DND-41 (cell line): ENCODE results near the gene KCNH2.
A peak's percentile ranks its signal among the peaks of the same experiment; 100 is the strongest.

ENCODE experiments used
- ATAC-seq: fragments of 200-7000 bp; cut with Tn5 transposase; 3 replicates; pipeline ENCODE4 v1.9.1; 2021; ENCODE audit warnings: low read depth; ENCODE audit not compliant: insufficient read depth
- DNase-seq: peaks from one replicate; pipeline ENCODE4 v3.0.0-alpha.2; 2020
- H2AFZ ChIP-seq: 2 replicates; pipeline ENCODE4 v1.6.0; 2012; ENCODE audit warnings: low read depth, low read length
- H3K27ac ChIP-seq: 2 replicates; pipeline ENCODE4 v1.5.1; 2012; ENCODE audit warnings: low read length, inconsistent platforms
- H3K27me3 ChIP-seq: fragments of 200-600 bp; sonication (generic); 2 replicates; pipeline ENCODE4 v1.6.0; 2012; ENCODE audit warnings: low read length, mild to moderate bottlenecking, inconsistent platforms; ENCODE audit not compliant: insufficient read depth, poor library complexity
- H3K36me3 ChIP-seq: 2 replicates; pipeline ENCODE4 v1.5.1; 2012; ENCODE audit warnings: low read length, inconsistent platforms; ENCODE audit not compliant: insufficient read depth
- H3K4me1 ChIP-seq: 2 replicates; pipeline ENCODE4 v1.5.1; 2012; ENCODE audit warnings: mild to moderate bottlenecking, low read length; ENCODE audit not compliant: insufficient read depth
- H3K4me2 ChIP-seq: 2 replicates; pipeline ENCODE4 v1.6.0; 2012; ENCODE audit warnings: mild to moderate bottlenecking, moderate library complexity, low read length, inconsistent platforms; ENCODE audit not compliant: insufficient read depth
- H3K4me3 ChIP-seq, 2 experiments: fragments of 200-600 bp in 1 of 2; shearing (Covaris generic) in 1 of 2; 2 replicates each; pipeline ENCODE4 v1.5.1; 2012 to 2016; ENCODE audit warnings: inconsistent platforms in 2 of 2, low read length in 2 of 2, mild to moderate bottlenecking in 2 of 2, low read depth in 1 of 2, moderate library complexity in 1 of 2
- H3K79me2 ChIP-seq: 2 replicates; pipeline ENCODE4 v1.6.0; 2012; ENCODE audit warnings: low read length, inconsistent platforms; ENCODE audit not compliant: insufficient read depth
- H3K9ac ChIP-seq: 2 replicates; pipeline ENCODE4 v1.6.0; 2012; ENCODE audit warnings: low read depth, mild to moderate bottlenecking, inconsistent platforms, low read length, moderate library complexity
- H3K9me3 ChIP-seq: 2 replicates; pipeline ENCODE4 v1.5.1; 2012; ENCODE audit warnings: low read length, moderate library complexity, mild to moderate bottlenecking, inconsistent platforms; ENCODE audit not compliant: insufficient read depth, severe bottlenecking
- H4K20me1 ChIP-seq: 2 replicates; pipeline ENCODE4 v1.6.0; 2012; ENCODE audit warnings: low read length; ENCODE audit not compliant: insufficient read depth
- EZH2 ChIP-seq: IDR thresholded peaks from 3 replicates; pipeline ENCODE4 v1.6.1; 2012; ENCODE audit warnings: borderline replicate concordance, low read depth, mild to moderate bottlenecking, moderate library complexity, low read length, inconsistent platforms; ENCODE audit not compliant: severe bottlenecking
- TF ChIP-seq, protein P1 (sequence below): IDR thresholded peaks from 2 replicates; pipeline ENCODE4 v1.5.1; 2012; ENCODE audit warnings: borderline replicate concordance, low read length, moderate library complexity, mild to moderate bottlenecking; ENCODE audit not compliant: poor library complexity, severe bottlenecking; ENCODE audit errors: extremely low read depth

The KCNH2 gene

DNA sequence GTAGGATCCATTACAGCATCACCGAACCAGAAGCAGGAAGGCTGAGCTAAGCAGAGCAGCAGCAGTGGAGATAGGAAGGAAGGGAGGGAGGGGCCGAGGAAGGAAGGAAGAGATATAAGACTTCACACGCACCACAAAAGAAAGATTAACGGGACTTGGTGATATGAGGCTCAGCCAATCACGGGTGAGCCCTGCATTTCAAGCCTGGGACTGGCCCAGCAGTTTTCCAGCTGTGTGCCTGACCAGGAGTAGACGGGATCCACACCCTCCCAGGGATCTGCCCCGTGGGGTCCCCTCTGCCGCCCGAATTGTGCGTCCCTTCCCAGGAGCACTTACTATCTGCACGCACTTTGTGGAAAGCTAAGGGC, 30.0 kb upstream of the KCNH2 start:
- DNase-seq (peak; percentile 43), ATAC-seq (peak; percentile 55)
- Histone ChIP-seq H2AFZ (peak overlapping the region; percentile 64), H3K36me3 (no peaks in the 10 kb centered on the region), H3K4me3 (peak overlapping the region; percentile 18 to 59; a peak in 3 of 4 replicates), H3K4me2 (peak overlapping the region; percentile 67), H3K27ac (peak overlapping the region; percentile 57), H3K79me2 (no peaks in the 10 kb centered on the region), H3K27me3 (no peaks in the 10 kb centered on the region), H3K9me3 (no peaks in the 10 kb centered on the region), H4K20me1 (no peaks in the 10 kb centered on the region), H3K4me1 (peaks cover 25% of the 10 kb centered on the region), H3K9ac (peak overlapping the region; percentile 72)
- TF ChIP-seq EZH2, result no peak
- TF ChIP-seq, protein P1, sequence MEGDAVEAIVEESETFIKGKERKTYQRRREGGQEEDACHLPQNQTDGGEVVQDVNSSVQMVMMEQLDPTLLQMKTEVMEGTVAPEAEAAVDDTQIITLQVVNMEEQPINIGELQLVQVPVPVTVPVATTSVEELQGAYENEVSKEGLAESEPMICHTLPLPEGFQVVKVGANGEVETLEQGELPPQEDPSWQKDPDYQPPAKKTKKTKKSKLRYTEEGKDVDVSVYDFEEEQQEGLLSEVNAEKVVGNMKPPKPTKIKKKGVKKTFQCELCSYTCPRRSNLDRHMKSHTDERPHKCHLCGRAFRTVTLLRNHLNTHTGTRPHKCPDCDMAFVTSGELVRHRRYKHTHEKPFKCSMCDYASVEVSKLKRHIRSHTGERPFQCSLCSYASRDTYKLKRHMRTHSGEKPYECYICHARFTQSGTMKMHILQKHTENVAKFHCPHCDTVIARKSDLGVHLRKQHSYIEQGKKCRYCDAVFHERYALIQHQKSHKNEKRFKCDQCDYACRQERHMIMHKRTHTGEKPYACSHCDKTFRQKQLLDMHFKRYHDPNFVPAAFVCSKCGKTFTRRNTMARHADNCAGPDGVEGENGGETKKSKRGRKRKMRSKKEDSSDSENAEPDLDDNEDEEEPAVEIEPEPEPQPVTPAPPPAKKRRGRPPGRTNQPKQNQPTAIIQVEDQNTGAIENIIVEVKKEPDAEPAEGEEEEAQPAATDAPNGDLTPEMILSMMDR, result peak; percentile 4

DNA sequence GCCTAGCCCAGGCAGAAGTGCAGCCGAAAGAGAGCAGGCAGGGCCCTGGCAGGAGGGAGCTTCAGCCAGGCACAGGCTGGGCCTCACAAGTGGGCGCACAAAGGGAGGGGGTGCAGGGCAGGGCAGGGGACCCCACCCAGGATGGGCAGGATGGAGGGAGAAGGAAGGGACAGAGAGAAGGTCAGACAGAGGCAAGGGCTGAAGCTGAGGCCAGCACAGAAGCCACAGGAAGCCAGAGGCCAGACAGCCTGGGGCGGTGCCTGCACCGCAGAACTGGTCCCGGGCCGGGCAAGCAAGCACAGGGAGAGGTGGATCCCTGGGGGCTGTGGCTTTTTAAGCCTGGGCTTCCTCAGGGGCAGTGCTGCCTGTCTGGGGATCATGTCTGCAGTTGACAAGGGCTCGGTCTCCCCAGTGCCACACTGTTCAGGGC, 29.4 kb upstream of the KCNH2 start:
- H3K4me2 ChIP-seq, result peak overlapping the region; percentile 67
- no peaks in the 10 kb centered on the region for H3K79me2 ChIP-seq
- DNase-seq, result no peak
- H3K4me3 ChIP-seq, result peak overlapping the region in 1 of 2 experiments; percentile 59; a peak in 2 of 4 replicates
- no peaks in the 10 kb centered on the region for H3K27me3 ChIP-seq
- peaks cover 25% of the 10 kb centered on the region for H3K4me1 ChIP-seq
- H3K36me3 ChIP-seq, result no peaks in the 10 kb centered on the region
- no peaks in the 10 kb centered on the region for H4K20me1 ChIP-seq
- no peak for ATAC-seq
- H3K27ac ChIP-seq, result no peak overlapping the region
- H3K9ac ChIP-seq, result peak overlapping the region; percentile 72; the same call in 1 of the 2 replicates
- no peaks in the 10 kb centered on the region for H3K9me3 ChIP-seq
- H2AFZ ChIP-seq, result no peak overlapping the region
- TF ChIP-seq, protein P1, result no peak
- no peak for TF ChIP-seq EZH2

DNA sequence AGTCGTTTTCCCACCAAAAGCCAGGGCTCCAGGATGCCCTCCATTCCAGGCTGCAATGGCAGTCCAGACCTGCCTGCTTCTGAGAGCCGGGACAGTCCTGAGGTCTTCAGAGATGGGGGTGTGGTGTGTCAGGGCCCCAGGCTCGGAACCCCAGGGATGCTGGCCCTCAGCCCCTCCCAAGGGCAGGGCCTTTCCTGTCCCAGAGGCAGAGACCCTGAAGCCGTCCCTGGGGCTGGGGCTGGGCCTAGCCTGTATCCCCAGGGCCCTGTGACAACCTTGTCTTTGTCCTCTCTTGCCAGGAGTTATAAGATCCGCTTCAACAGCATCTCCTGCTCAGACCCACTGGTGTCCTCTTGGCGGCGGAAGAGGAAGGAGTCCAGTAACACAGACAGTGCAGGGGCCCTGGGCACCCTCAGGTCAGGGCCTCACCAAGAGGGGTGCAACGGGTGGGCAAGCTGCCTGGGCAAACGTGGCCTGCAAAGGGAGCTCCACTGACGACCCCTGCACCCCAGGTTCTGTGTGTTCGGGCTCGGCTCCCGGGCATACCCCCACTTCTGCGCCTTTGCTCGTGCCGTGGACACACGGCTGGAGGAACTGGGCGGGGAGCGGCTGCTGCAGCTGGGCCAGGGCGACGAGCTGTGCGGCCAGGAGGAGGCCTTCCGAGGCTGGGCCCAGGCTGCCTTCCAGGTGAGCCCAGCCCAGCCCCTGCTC, 28.6 kb upstream of the KCNH2 start:
- Histone ChIP-seq H3K9ac (no peak overlapping the region), H3K79me2 (no peaks in the 10 kb centered on the region), H3K9me3 (no peaks in the 10 kb centered on the region), H2AFZ (no peak overlapping the region), H4K20me1 (no peaks in the 10 kb centered on the region), H3K27ac (no peak overlapping the region), H3K4me2 (no peak overlapping the region), H3K4me3 (no peak overlapping the region), H3K36me3 (no peaks in the 10 kb centered on the region), H3K4me1 (peaks cover 25% of the 10 kb centered on the region), H3K27me3 (no peaks in the 10 kb centered on the region)
- no peak for DNase-seq
- TF ChIP-seq EZH2, result no peak
- TF ChIP-seq, protein P1, result no peak
- no peak for ATAC-seq
